OCI-LY3 (cell line): ENCODE results near the gene GPSM3.

Source experiments
- H2AFZ ChIP-seq: fragments of 200-600, 300-600 bp; shearing (Covaris generic); 2 replicates; pipeline ENCODE4 v1.6.0; 2014; ENCODE audit warnings: antibody characterized with exemption, low read depth, low read length
- H3K27ac ChIP-seq: fragments of 200-600, 300-600 bp; sonication (generic); 2 replicates; pipeline ENCODE4 v1.5.1; 2014; ENCODE audit warnings: mild to moderate bottlenecking, low read length, moderate library complexity, mixed read lengths
- H3K27me3 ChIP-seq: fragments of 200-600, 300-600 bp; sonication (generic); 2 replicates; pipeline ENCODE4 v1.6.1; 2014; ENCODE audit warnings: low read depth, low read length, mixed read lengths
- H3K36me3 ChIP-seq: fragments of 200-600, 300-600 bp; sonication (generic); replicated peaks from 2 replicates; pipeline ENCODE3; 2014; ENCODE audit warnings: low read depth, low read length, mixed read lengths
- H3K4me1 ChIP-seq: fragments of 300-600, 200-600 bp; sonication (generic); 2 replicates; pipeline ENCODE4 v1.6.1; 2014; ENCODE audit warnings: low read length, mixed read lengths
- H3K4me2 ChIP-seq: fragments of 200-600, 300-600 bp; sonication (generic); 2 replicates; pipeline ENCODE4 v1.6.1; 2014; ENCODE audit warnings: low read length, mixed read lengths
- H3K4me3 ChIP-seq: fragments of 300-600, 200-600 bp; sonication (generic); 2 replicates; pipeline ENCODE4 v1.5.1; 2014; ENCODE audit warnings: antibody characterized with exemption, mild to moderate bottlenecking, low read length, moderate library complexity
- H3K79me2 ChIP-seq: fragments of 300-600, 200-600 bp; shearing (Covaris generic); 2 replicates; pipeline ENCODE4 v1.6.1; 2014; ENCODE audit warnings: mild to moderate bottlenecking, low read length, mixed read lengths
- H3K9ac ChIP-seq: fragments of 300-600, 200-600 bp; shearing (Covaris generic); 2 replicates; pipeline ENCODE4 v1.6.0; 2014; ENCODE audit warnings: mild to moderate bottlenecking, low read length, moderate library complexity
- H3K9me3 ChIP-seq: fragments of 200-600, 300-600 bp; shearing (Covaris generic); 2 replicates; pipeline ENCODE4 v1.6.1; 2014; ENCODE audit warnings: low read length, mixed read lengths; ENCODE audit not compliant: insufficient read depth
- H4K20me1 ChIP-seq: fragments of 200-600, 300-600 bp; sonication (generic); 2 replicates; pipeline ENCODE4 v1.6.1; 2016; ENCODE audit warnings: low read length, mixed read lengths; ENCODE audit not compliant: insufficient read depth
- CTCF ChIP-seq: fragments of 200-600, 300-600 bp; sonication (generic); IDR thresholded peaks from 2 replicates; pipeline ENCODE4 v1.5.1; 2014; ENCODE audit warnings: antibody characterized with exemption, low read length, low read depth
- EZH2phosphoT487 ChIP-seq: fragments of 200-600 bp; shearing (Covaris generic); IDR thresholded peaks from 2 replicates; pipeline ENCODE4 v1.6.1; 2018; ENCODE audit warnings: antibody characterized with exemption, mixed run types, low read depth

GPSM3 gene

DNA sequence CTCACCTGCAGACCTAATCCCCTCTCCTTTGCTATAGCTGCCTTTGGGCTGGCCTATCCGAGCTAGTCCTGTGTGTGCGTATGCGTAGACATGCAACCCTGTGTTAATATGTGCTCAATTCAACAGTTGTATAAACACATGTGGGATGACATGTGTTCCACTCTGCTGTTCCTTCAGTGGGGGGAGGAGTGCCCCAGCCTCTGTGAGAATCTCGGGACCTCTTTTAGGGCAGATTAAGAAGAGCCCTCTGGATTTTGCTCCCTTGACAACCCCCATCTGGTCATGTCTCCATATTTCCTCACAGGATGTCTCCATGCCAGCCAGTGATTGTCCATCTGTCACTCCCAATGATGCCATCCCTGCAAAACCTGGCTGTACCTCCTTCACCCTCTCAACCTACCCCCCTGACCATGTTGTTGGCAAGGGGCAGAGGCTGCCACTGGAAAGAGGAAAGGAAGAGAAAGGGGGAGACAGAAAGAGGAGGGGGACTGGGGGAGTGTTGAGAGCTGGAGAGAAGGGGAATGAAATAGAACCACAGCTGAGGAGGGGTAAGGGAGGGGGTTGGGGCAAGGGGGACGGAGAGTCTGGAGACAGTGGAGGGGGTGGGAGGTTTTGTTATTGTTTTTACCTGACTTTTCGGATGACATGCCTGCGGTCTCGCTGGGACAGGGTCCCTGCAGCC, 41.1 kb downstream of the GPSM3 start:
- TF ChIP-seq CTCF = no peak
- TF ChIP-seq EZH2phosphoT487 = no peak
- Histone ChIP-seq H3K9me3 (no peaks in the 10 kb centered on the region), H2AFZ (no peak overlapping the region), H3K27me3 (0 out of 2 replicates have a peak, but pooled peaks cover 5% of the 10 kb centered on the region), H4K20me1 (no peaks in the 10 kb centered on the region), H3K79me2 (no peaks in the 10 kb centered on the region), H3K27ac (no peak overlapping the region), H3K4me3 (no peak overlapping the region), H3K4me1 (peaks cover 8% of the 10 kb centered on the region), H3K4me2 (no peak overlapping the region), H3K9ac (no peak overlapping the region), H3K36me3 (no peaks in the 10 kb centered on the region)

GRCh38 chr6:32149932-32150870, 42.2 kb downstream of the GPSM3 start:
- Histone ChIP-seq H3K4me3 (no peak overlapping the region), H3K27ac (no peak overlapping the region)

GRCh38 chr6:32149092-32149755, 43.2 kb downstream of the GPSM3 start:
- Histone ChIP-seq H3K4me2 (no peak overlapping the region), H3K4me3 (no peak overlapping the region), H3K36me3 (no peaks in the 10 kb centered on the region), H3K9ac (no peak overlapping the region), H3K4me1 (peaks cover 3% of the 10 kb centered on the region; the same call in 1 of the 2 replicates), H4K20me1 (no peaks in the 10 kb centered on the region), H3K27me3 (0 out of 2 replicates have a peak, but pooled peaks cover 5% of the 10 kb centered on the region), H3K79me2 (no peaks in the 10 kb centered on the region), H3K27ac (no peak overlapping the region), H2AFZ (no peak overlapping the region), H3K9me3 (no peaks in the 10 kb centered on the region)
- TF ChIP-seq CTCF (no peak), EZH2phosphoT487 (no peak)

More at GRCh38 chr6:32149932-32150870, 42.2 kb downstream of the GPSM3 start:
- Histone ChIP-seq H3K79me2 (no peaks in the 10 kb centered on the region), H3K9me3 (no peaks in the 10 kb centered on the region), H2AFZ (no peak overlapping the region), H4K20me1 (no peaks in the 10 kb centered on the region), H3K36me3 (no peaks in the 10 kb centered on the region), H3K9ac (no peak overlapping the region), H3K4me2 (no peak overlapping the region), H3K27me3 (0 out of 2 replicates have a peak, but pooled peaks cover 5% of the 10 kb centered on the region), H3K4me1 (peaks cover 7% of the 10 kb centered on the region)
- no peak for TF ChIP-seq CTCF
- no peak for TF ChIP-seq EZH2phosphoT487
